NOMO-1 treated with DMSO at 0.1 percent for 48 hours (cell line): ENCODE results near the gene NPAS3.

ENCODE experiments used
- DNase-seq: peaks from one replicate; lab custom pipeline; 2025; ENCODE audit not compliant: unreplicated experiment; lab: John Stamatoyannopoulos, UW

NPAS3 gene

GRCh38 chr14:33657476-33657875 is 718.8 kb downstream of the NPAS3 start:
- DNase-seq = no peak

- no peak for DNase-seq
Measured at GRCh38 chr14:33660248-33660647, 721.6 kb downstream of the NPAS3 start.

- no peak for DNase-seq
Measured at GRCh38 chr14:33661101-33661500, 722.4 kb downstream of the NPAS3 start.

- DNase-seq = no peak
Measured at GRCh38 chr14:33668066-33668465, 729.4 kb downstream of the NPAS3 start.

- no peak for DNase-seq
Measured at GRCh38 chr14:33669111-33669510, 730.4 kb downstream of the NPAS3 start.

- no peak for DNase-seq
Measured at GRCh38 chr14:33670235-33670634, 731.6 kb downstream of the NPAS3 start.

- no peak for DNase-seq
Measured at GRCh38 chr14:33671556-33671955, 732.9 kb downstream of the NPAS3 start.

GRCh38 chr14:33674927-33675326 is 736.2 kb downstream of the NPAS3 start:
- no peak for DNase-seq

GRCh38 chr14:33675415-33676130 is 736.9 kb downstream of the NPAS3 start:
- DNase-seq = no peak

- no peak for DNase-seq
Measured at GRCh38 chr14:33676135-33676566, 737.5 kb downstream of the NPAS3 start.

GRCh38 chr14:33676891-33677290 is 738.2 kb downstream of the NPAS3 start:
- no peak for DNase-seq

GRCh38 chr14:33678005-33678404 is 739.3 kb downstream of the NPAS3 start:
- DNase-seq = no peak

- no peak for DNase-seq
Measured at GRCh38 chr14:33679025-33679424, 740.3 kb downstream of the NPAS3 start.

GRCh38 chr14:33679461-33680225 is 741.0 kb downstream of the NPAS3 start:
- DNase-seq = no peak

GRCh38 chr14:33680873-33681272 is 742.2 kb downstream of the NPAS3 start:
- no peak for DNase-seq

GRCh38 chr14:33682760-33683159 is 744.1 kb downstream of the NPAS3 start:
- DNase-seq = no peak

- no peak for DNase-seq
Measured at GRCh38 chr14:33685026-33685425, 746.3 kb downstream of the NPAS3 start.

GRCh38 chr14:33685698-33686097 is 747.0 kb downstream of the NPAS3 start:
- no peak for DNase-seq

GRCh38 chr14:33686218-33686617 is 747.5 kb downstream of the NPAS3 start:
- no peak for DNase-seq

- DNase-seq = no peak
Measured at GRCh38 chr14:33686856-33687255, 748.2 kb downstream of the NPAS3 start.

- DNase-seq = no peak
Measured at GRCh38 chr14:33689680-33690079, 751.0 kb downstream of the NPAS3 start.

GRCh38 chr14:33691907-33692306 is 753.2 kb downstream of the NPAS3 start:
- no peak for DNase-seq
